Sigmoid colon (tissue), 4 donors: ENCODE results near the gene NUBP1.

ENCODE experiments used
- CTCF ChIP-seq, 4 experiments: fragments of 450-650 bp in 3 of 4; fragments of 200-600 bp in 1 of 4; IDR thresholded peaks; one replicate each; pipeline ENCODE4 v1.5.1; 2016 to 2019; ENCODE audit warnings: antibody characterized with exemption in 4 of 4, mild to moderate bottlenecking in 3 of 4, moderate library complexity in 2 of 4
- EP300 ChIP-seq, 4 donors: sonication (generic); formaldehyde crosslinking; IDR thresholded peaks; one replicate each; pipeline ENCODE4 v1.6.1; 2017; ENCODE audit warnings: antibody characterized with exemption in 4 of 4
- POLR2A ChIP-seq, 2 donors: fragments of 450-650 bp; IDR thresholded peaks; one replicate each; pipeline ENCODE4 v1.6.1; 2016; ENCODE audit warnings: antibody characterized with exemption in 2 of 2, mild to moderate bottlenecking in 2 of 2, moderate library complexity in 2 of 2
- POLR2AphosphoS5 ChIP-seq, 4 donors: sonication (generic); formaldehyde crosslinking; IDR thresholded peaks; one replicate each; pipeline ENCODE4 v1.6.1; 2017; ENCODE audit warnings: antibody characterized with exemption in 4 of 4

DNA sequence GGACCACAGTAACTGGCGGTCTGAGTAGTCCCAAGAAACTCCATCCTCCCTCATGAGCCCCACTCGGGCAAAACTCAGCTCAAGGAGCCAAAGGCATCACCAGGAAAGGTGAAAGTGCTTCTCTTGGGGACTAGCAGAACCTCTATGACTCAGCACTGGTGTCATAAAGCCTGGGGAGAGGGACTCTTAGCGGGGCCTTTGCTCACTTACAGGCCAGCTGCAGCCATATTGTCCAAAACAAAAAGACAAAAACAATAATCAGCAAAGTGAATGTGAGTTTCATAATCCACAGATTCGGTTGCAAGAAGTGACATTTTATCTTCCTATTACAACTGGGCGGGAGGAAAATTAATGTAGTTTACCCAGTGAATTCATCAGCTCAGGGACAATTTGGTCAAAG is 48.8 kb upstream of the NUBP1 start, which contains the start of gene TEKT5:
- TF ChIP-seq CTCF (IDR thresholded peaks at IDR 0.05), result no peak
- no peak for TF ChIP-seq POLR2AphosphoS5 (IDR thresholded peaks at IDR 0.05)
- no peak for TF ChIP-seq POLR2A (IDR thresholded peaks at IDR 0.05)
- TF ChIP-seq EP300 (IDR thresholded peaks at IDR 0.05), result no peak
